Activated CD8-positive, alpha-beta T cell treated with anti-CD3 and anti-CD28 coated beads, Interleukin-2, amount 10 ng/mL, durations not matched to agents 7 days and 5 days (primary cell): Measurements from ENCODE around the gene SP140L. TPM values are rescaled to one million over a fixed set of nuclear protein-coding genes. Genes with fewer than 3 reads are reported as not detected.
A peak's percentile ranks its signal among the peaks of the same experiment; 100 is the strongest.
"Not testable (repeated sequence)": the region's sequence is repeated elsewhere in the genome, so short reads cannot be mapped to it uniquely, and the experiment has no call there.

Experiments used
- ATAC-seq: fragments of 150-1000 bp; cut with Tn5 transposase; one replicate; pipeline ENCODE4 v1.10.0; 2021; ENCODE audit warnings: moderate library complexity
- CTCF ChIA-PET: fragments of 350-600 bp; sonication (Branson Sonifier 250); formaldehyde crosslinking; loops from one replicate; lab custom pipeline; 2021; ENCODE audit warnings: antibody characterized with exemption; lab: Charles Lee
- POLR2A ChIA-PET: fragments of 350-600 bp; sonication (Branson Sonifier 250); formaldehyde crosslinking; loops from one replicate; lab custom pipeline; 2021; ENCODE audit warnings: antibody characterized with exemption; lab: Charles Lee
- DNase-seq: peaks from one replicate; pipeline ENCODE4 v3.0.0-alpha.2; 2020
- H3K27ac Mint-ChIP-seq: one replicate; pipeline ENCODE4 v1.8.0; 2021; ENCODE audit warnings: mild to moderate bottlenecking, mixed read lengths
- H3K27me3 Mint-ChIP-seq: one replicate; pipeline ENCODE4 v1.8.0; 2021; ENCODE audit warnings: low read depth, mixed read lengths
- H3K36me3 Mint-ChIP-seq: one replicate; pipeline ENCODE4 v1.8.0; 2021; ENCODE audit warnings: low read depth, mixed read lengths
- H3K4me1 Mint-ChIP-seq: one replicate; pipeline ENCODE4 v1.8.0; 2021; ENCODE audit warnings: low read depth, mixed read lengths
- H3K4me3 Mint-ChIP-seq: one replicate; pipeline ENCODE4 v1.8.0; 2021; ENCODE audit warnings: mild to moderate bottlenecking, mixed read lengths
- H3K9me3 Mint-ChIP-seq: one replicate; pipeline ENCODE4 v1.8.0; 2022; ENCODE audit warnings: mixed read lengths; ENCODE audit not compliant: insufficient read depth
- total RNA-seq, 2 experiments: library from RNA; stranded (reverse); gene quantifications; one replicate each; pipeline ENCODE4 v1.2.3, GENCODE V29; 2021

SP140L gene
- total RNA-seq, 2 experiments from 2014 or later, result 90.5 to 96.2 TPM

- ChIA-PET CTCF (no interaction called here), POLR2A (no interaction called here)
- Mint-ChIP-seq H3K36me3 (peaks cover 95% of the 10 kb centered on the region), H3K27me3 (no peaks in the 10 kb centered on the region), H3K4me3 (no peak overlapping the region), H3K9me3 (peaks cover 10% of the 10 kb centered on the region), H3K27ac (no peak overlapping the region), H3K4me1 (no peaks in the 10 kb centered on the region)
- DNase-seq (no peak), ATAC-seq (no peak)
These were observed 67.3 kb downstream of the SP140L start for GRCh38 chr2:230394301-230394700.

DNA sequence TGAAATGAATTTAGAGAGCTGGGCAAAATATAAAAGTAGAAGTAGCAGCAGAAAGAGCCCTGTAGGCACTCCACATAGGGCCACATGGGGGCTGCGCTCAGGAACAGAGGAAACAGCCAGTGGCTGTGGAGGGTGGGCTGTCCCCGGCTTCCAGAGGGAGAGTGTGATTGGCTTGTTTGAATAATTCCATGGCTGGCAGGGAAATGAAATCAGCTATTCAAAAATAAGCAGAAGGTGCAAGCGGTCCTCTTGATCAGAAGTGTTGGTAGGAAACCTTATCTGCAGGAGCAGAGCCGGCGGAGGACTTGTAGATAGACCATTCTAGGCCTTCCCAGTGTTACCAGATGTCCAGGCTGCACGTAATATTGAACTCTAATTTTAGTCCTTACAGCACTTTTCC is 71.7 kb downstream of the SP140L start:
- POLR2A ChIA-PET, CTCF ChIA-PET, ATAC-seq, H3K27me3 Mint-ChIP-seq, H3K4me1 Mint-ChIP-seq, H3K4me3 Mint-ChIP-seq, DNase-seq, H3K27ac Mint-ChIP-seq: not testable (repeated sequence)
- Mint-ChIP-seq H3K9me3 (peaks cover 10% of the 10 kb centered on the region), H3K36me3 (peaks cover 88% of the 10 kb centered on the region)

GRCh38 chr2:230400041-230400440 is 73.0 kb downstream of the SP140L start:
- no peak for ATAC-seq
- CTCF ChIA-PET, result no interaction called here
- Mint-ChIP-seq H3K4me1 (no peaks in the 10 kb centered on the region), H3K9me3 (peaks cover 10% of the 10 kb centered on the region), H3K4me3 (no peak overlapping the region), H3K27me3 (no peaks in the 10 kb centered on the region), H3K27ac (no peak overlapping the region), H3K36me3 (peaks cover 88% of the 10 kb centered on the region)
- POLR2A ChIA-PET, result no interaction called here
- DNase-seq, result no peak

GRCh38 chr2:230400454-230400853 is 73.5 kb downstream of the SP140L start:
- H3K4me1 Mint-ChIP-seq, result no peaks in the 10 kb centered on the region
- ChIA-PET POLR2A (no interaction called here), CTCF (no interaction called here)
- H3K36me3 Mint-ChIP-seq, result peaks cover 88% of the 10 kb centered on the region
- no peak overlapping the region for H3K27ac Mint-ChIP-seq
- no peaks in the 10 kb centered on the region for H3K27me3 Mint-ChIP-seq
- H3K9me3 Mint-ChIP-seq, result peaks cover 8% of the 10 kb centered on the region
- H3K4me3 Mint-ChIP-seq, result no peak overlapping the region
- DNase-seq (no peak), ATAC-seq (no peak)

DNA sequence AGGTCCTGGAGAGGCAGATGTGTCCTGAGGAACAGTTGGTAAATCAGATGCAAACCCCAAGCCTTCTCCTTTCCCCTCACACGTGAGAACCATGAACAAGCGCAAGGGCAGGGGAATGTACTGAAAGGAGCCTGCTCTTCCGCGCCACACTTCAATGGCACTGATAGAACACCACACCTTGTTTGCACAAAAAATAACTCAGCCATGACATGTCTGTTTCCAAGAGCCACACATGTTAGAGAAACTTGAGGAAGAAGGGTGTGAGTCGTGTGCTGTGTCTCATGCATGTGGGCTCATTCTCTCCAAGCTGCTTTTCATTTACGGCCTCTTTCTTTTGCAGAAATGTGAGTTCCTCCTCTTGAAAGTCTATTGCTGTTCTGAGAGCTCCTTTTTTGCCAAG is 74.0 kb downstream of the SP140L start:
- DNase-seq, CTCF ChIA-PET, H3K27ac Mint-ChIP-seq, H3K9me3 Mint-ChIP-seq, POLR2A ChIA-PET, ATAC-seq, H3K4me3 Mint-ChIP-seq, H3K4me1 Mint-ChIP-seq, H3K27me3 Mint-ChIP-seq: not testable (repeated sequence)
- peaks cover 88% of the 10 kb centered on the region for H3K36me3 Mint-ChIP-seq

DNA sequence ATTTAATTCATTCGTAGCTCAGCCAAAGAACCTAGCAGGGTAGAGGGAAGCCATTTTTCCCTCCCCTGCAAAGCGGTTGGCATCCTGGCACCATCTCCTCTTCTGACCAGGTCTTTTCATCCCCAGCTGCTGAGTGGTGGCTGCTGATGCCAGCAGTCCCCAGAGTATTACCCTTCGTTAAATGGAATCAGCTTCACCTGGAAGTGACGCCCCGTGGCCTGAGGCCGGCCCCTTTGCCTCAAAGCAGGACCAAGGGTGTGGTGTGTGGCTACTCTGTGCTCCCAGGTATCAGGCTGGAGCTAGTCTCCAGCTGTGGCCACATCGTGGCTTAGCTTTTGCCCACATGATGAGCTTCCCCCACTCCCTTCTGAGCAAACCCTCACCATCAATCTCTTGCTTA is 76.8 kb downstream of the SP140L start:
- peaks cover 24% of the 10 kb centered on the region for H3K4me1 Mint-ChIP-seq
- DNase-seq (no peak), ATAC-seq (no peak)
- no peak overlapping the region for H3K27ac Mint-ChIP-seq
- POLR2A ChIA-PET, result no interaction called here
- no peak overlapping the region for H3K4me3 Mint-ChIP-seq
- CTCF ChIA-PET, result interaction anchor here (1.2 to 1.3 kb wide), 2 partner anchors 11 to 18 kb away, joined by 3 read pairs; no protein-coding TSS in a partner anchor
- H3K9me3 Mint-ChIP-seq, result no peaks in the 10 kb centered on the region
- H3K27me3 Mint-ChIP-seq, result no peaks in the 10 kb centered on the region
- peaks cover 86% of the 10 kb centered on the region for H3K36me3 Mint-ChIP-seq

DNA sequence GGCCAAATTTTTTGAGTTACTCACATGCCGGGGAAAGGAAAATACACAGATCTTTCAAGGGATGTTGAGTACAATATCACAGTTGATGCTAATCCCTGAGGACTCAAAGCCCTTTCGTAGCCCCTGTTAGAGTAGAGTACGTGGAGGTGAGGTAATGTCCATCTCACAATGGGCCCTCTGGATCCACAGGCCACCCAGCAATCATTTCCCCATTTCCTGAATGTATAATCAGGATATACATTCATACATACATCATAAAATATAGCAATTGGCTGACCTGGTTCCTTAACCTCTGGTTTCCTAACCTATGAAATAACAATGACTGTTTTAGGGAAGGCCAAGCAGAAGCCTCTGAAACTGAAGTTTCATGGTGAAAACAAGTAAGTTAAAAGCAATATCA is 78.8 kb downstream of the SP140L start:
- H3K4me1 Mint-ChIP-seq, result peaks cover 45% of the 10 kb centered on the region
- ChIA-PET POLR2A (no interaction called here), CTCF (no interaction called here)
- H3K36me3 Mint-ChIP-seq, result peaks cover 67% of the 10 kb centered on the region
- DNase-seq (no peak), ATAC-seq (no peak)
- no peak overlapping the region for H3K4me3 Mint-ChIP-seq
- no peaks in the 10 kb centered on the region for H3K27me3 Mint-ChIP-seq
- H3K9me3 Mint-ChIP-seq, result no peaks in the 10 kb centered on the region
- no peak overlapping the region for H3K27ac Mint-ChIP-seq

DNA sequence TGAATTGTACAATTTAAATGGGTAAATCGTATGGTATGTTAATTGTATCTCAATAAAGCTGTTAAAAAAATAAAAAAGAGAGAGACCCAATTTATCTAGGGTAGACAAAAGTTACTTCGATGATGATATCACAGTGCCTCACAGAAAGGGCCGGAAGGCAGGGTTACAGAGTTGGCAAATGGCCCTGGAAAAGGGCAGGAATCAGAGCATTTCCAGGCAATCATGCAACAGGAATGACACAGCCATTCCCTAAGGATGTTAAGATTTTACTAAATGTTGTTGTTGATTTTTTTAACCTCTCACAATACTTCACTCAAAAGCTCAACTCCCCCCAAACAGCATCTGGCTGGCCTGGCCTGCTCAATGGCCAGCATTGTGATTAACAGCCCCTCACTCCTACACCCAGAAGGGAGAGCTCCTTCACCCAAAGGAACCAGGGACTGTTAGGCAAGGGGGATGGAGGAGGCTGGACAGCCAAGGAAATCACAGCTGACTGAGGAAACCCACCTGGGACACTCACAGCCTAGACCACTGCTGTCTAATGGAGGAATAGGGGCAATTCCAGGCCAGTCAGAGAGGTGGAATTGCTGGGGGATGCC is 81.3 kb downstream of the SP140L start:
- ATAC-seq (no peak), DNase-seq (no peak)
- no peak overlapping the region for H3K4me3 Mint-ChIP-seq
- peak overlapping the region; percentile 71 for H3K27ac Mint-ChIP-seq
- CTCF ChIA-PET, result interaction anchor here (1.1 kb wide), 1 partner anchor 81 kb away, joined by 7 read pairs; the partner anchor contains the start of gene SP140L
- H3K9me3 Mint-ChIP-seq, result no peaks in the 10 kb centered on the region
- H3K4me1 Mint-ChIP-seq, result peaks cover 63% of the 10 kb centered on the region
- H3K36me3 Mint-ChIP-seq, result peaks cover 52% of the 10 kb centered on the region
- no peaks in the 10 kb centered on the region for H3K27me3 Mint-ChIP-seq
- POLR2A ChIA-PET, result no interaction called here

DNA sequence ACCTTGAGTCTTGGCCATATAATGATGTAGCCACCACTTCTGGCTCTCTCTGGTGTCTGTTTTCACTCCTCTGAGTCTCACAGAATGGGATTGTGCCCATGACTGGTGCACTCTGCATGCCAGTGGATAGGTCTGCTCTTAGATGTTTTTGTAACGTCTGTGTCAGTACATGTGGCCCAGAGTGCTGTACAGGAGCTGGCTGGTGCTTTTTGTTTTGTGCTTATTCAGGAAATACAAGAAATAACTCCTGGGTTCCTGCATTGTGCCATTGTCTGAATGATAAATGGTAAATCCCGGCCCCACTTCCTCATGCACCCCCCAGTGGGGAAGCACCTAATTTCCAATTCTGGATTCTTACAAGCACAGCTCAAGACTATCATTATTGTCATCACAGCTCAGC is 82.3 kb downstream of the SP140L start:
- DNase-seq, H3K4me3 Mint-ChIP-seq, CTCF ChIA-PET, H3K9me3 Mint-ChIP-seq, H3K27me3 Mint-ChIP-seq, ATAC-seq: not testable (repeated sequence)
- H3K4me1 Mint-ChIP-seq, result peaks cover 73% of the 10 kb centered on the region
- POLR2A ChIA-PET, result interaction anchor here (1.2 to 6.0 kb wide), 2 partner anchors 81 to 190 kb away, joined by 5 to 40 read pairs; partner anchors contain the start of genes SP110 and SP140L
- peaks cover 47% of the 10 kb centered on the region for H3K36me3 Mint-ChIP-seq
- H3K27ac Mint-ChIP-seq, result peak overlapping the region; percentile 39

DNA sequence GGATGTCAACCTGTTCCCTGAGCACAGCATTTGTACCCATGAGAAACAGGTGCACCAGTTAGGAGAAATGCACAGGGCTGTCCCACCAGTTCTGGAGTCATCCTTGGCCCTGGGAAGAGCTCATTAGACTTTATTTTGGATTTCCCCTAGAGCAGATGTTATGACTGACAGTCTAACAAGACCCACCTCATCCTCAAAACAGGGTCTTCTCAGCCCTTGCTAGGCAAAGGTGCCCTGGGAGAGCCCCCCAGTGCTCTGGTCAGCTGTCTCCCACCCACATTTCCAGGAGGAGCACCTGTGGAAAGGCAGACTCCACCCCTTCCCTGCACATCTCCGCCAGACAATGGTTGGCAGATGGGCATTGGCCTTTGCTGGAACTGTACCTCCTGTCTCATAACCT is 83.3 kb downstream of the SP140L start:
- Mint-ChIP-seq H3K4me1 (peaks cover 83% of the 10 kb centered on the region), H3K27ac (peak overlapping the region; percentile 100), H3K36me3 (peaks cover 42% of the 10 kb centered on the region), H3K9me3 (no peaks in the 10 kb centered on the region), H3K4me3 (peak overlapping the region; percentile 99), H3K27me3 (no peaks in the 10 kb centered on the region)
- POLR2A ChIA-PET, result interaction anchor here (1.2 to 6.0 kb wide), 3 partner anchors 48 to 191 kb away, joined by 5 to 40 read pairs (median 7); partner anchors contain the start of genes SP110 and SP140L
- CTCF ChIA-PET, result no interaction called here
- ATAC-seq (no peak), DNase-seq (no peak)

DNA sequence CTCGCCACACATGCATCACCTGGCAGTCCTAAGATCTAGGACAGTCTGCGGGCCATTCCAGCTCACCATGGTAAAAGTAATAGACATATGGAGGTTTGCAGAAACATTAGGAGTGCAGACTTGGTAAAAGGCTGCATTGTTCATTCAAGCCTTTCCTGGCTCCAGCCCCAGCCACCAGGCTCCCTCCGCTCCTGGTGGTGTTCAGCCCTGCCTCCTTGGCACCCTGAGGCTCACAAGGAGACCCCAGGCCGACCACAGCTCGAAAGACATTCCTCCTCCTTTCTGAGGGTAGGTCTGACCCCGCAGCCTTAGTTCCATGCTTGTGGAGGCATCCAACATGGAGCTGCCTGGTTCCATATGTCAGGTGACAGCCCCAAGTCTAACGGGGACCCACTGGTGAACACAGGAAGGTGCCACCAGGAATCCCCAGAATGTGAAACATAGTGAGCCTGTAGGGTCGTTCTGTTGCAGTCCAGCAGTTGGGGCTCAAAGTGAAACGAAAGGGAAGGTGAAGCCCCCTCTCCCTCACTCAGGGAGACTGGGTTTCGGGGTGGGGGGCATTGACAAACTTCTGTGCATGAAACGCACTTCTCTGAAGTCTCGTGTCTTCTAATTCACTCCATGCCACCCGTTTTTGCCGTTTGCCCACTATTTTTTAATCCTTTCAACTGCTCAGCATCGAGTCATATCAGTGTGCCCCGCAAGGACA is 84.0 kb downstream of the SP140L start:
- peaks cover 35% of the 10 kb centered on the region for H3K36me3 Mint-ChIP-seq
- H3K4me3 Mint-ChIP-seq, result peak overlapping the region; percentile 99
- DNase-seq, result no peak
- CTCF ChIA-PET, result no interaction called here
- peak overlapping the region; percentile 100 for H3K27ac Mint-ChIP-seq
- POLR2A ChIA-PET, result interaction anchor here (0.6 to 6.0 kb wide), 8 partner anchors 49 to 249 kb away, joined by 3 to 40 read pairs (median 6); partner anchors contain the start of genes SP110 and SP140L
- ATAC-seq, result no peak
- H3K4me1 Mint-ChIP-seq, result peaks cover 88% of the 10 kb centered on the region
- H3K27me3 Mint-ChIP-seq, result no peaks in the 10 kb centered on the region
- no peaks in the 10 kb centered on the region for H3K9me3 Mint-ChIP-seq
